Chondrocyte (in vitro differentiated cells): ENCODE results near the gene SELENOO. TPM values are rescaled to one million over a fixed set of nuclear protein-coding genes. Genes with fewer than 3 reads are reported as not detected.
"Not testable (repeated sequence)": the region's sequence is repeated elsewhere in the genome, so short reads cannot be mapped to it uniquely, and the experiment has no call there.

Experiments used
- DNase-seq: peaks from one replicate; pipeline ENCODE4 v3.0.0; 2021; ENCODE audit warnings: mixed read lengths, low spot score
- H3K27ac Mint-ChIP-seq: one replicate; pipeline ENCODE4 v1.8.0; 2021; ENCODE audit warnings: mild to moderate bottlenecking, moderate library complexity, mixed read lengths; ENCODE audit not compliant: unreplicated experiment
- H3K27me3 Mint-ChIP-seq: 2 replicates; pipeline ENCODE4 v1.8.0; 2021; ENCODE audit warnings: low read depth, mixed read lengths
- H3K36me3 Mint-ChIP-seq: 2 replicates; pipeline ENCODE4 v1.8.0; 2021; ENCODE audit warnings: low read depth, mixed read lengths
- H3K4me1 Mint-ChIP-seq: 2 replicates; pipeline ENCODE4 v1.8.0; 2021; ENCODE audit warnings: low read depth, mild to moderate bottlenecking, mixed read lengths
- H3K4me3 Mint-ChIP-seq: one replicate; pipeline ENCODE4 v1.8.0; 2021; ENCODE audit warnings: mild to moderate bottlenecking, moderate library complexity, mixed read lengths; ENCODE audit not compliant: unreplicated experiment
- H3K9me3 Mint-ChIP-seq: 2 replicates; pipeline ENCODE4 v1.8.0; 2021; ENCODE audit warnings: low read depth, mixed read lengths
- total RNA-seq: library from RNA; stranded (reverse); gene quantifications from 3 replicates; pipeline ENCODE4 v1.2.1, GENCODE V29; 2021
- TF ChIP-seq, protein P1 (sequence below): fragments of 200-600 bp; sonication (generic); IDR thresholded peaks from 2 replicates; pipeline ENCODE4 v1.5.0; 2021; ENCODE audit warnings: antibody characterized with exemption, mild to moderate bottlenecking, moderate library complexity

The SELENOO gene
- total RNA-seq, 1 donor from 2014 or later, result 17.1 TPM

DNA sequence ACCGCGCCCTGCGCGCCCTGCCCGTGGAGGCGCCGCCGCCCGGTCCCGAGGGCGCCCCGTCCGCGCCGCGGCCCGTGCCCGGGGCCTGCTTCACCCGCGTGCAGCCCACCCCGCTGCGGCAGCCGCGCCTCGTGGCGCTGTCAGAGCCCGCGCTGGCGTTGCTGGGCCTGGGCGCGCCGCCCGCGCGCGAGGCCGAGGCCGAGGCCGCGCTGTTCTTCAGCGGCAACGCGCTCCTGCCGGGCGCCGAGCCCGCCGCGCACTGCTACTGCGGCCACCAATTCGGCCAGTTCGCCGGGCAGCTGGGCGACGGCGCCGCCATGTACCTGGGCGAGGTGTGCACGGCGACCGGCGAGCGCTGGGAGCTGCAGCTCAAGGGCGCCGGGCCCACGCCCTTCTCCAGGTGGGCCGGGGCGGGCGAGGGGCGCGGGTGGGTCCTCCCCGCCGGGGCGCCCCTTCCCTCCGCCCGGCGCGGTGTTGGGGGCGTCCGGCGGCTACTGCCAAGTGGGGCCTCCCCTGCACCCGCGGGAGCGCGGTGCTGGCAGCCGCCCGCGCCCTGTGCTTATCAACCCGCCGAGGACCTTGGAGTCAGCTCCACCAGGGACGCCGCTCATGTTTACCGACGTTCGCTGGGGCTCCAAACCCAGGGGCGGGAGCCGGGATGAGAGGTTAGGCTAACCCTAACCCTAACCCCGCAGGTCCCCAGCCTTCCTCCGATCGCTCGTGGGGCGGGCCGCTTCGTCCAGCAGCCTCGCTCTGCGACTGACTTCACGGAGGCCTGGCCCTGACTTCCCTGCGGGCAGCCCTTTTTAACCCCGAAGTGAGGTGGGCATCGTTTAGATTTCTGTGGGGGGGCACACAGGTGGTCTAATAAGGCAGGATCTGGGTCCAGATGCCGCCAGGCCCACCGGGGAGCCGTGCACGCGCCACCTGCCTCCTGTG is 649 bp downstream of the SELENOO start:
- TF ChIP-seq, protein P1, sequence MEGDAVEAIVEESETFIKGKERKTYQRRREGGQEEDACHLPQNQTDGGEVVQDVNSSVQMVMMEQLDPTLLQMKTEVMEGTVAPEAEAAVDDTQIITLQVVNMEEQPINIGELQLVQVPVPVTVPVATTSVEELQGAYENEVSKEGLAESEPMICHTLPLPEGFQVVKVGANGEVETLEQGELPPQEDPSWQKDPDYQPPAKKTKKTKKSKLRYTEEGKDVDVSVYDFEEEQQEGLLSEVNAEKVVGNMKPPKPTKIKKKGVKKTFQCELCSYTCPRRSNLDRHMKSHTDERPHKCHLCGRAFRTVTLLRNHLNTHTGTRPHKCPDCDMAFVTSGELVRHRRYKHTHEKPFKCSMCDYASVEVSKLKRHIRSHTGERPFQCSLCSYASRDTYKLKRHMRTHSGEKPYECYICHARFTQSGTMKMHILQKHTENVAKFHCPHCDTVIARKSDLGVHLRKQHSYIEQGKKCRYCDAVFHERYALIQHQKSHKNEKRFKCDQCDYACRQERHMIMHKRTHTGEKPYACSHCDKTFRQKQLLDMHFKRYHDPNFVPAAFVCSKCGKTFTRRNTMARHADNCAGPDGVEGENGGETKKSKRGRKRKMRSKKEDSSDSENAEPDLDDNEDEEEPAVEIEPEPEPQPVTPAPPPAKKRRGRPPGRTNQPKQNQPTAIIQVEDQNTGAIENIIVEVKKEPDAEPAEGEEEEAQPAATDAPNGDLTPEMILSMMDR, result no peak
- Mint-ChIP-seq H3K27me3 (no peaks in the 10 kb centered on the region), H3K4me3 (peak overlapping the region; percentile 75), H3K27ac (no peak overlapping the region), H3K4me1 (peaks cover 20% of the 10 kb centered on the region), H3K9me3 (no peaks in the 10 kb centered on the region), H3K36me3 (peaks cover 10% of the 10 kb centered on the region)
- DNase-seq, result no peak

DNA sequence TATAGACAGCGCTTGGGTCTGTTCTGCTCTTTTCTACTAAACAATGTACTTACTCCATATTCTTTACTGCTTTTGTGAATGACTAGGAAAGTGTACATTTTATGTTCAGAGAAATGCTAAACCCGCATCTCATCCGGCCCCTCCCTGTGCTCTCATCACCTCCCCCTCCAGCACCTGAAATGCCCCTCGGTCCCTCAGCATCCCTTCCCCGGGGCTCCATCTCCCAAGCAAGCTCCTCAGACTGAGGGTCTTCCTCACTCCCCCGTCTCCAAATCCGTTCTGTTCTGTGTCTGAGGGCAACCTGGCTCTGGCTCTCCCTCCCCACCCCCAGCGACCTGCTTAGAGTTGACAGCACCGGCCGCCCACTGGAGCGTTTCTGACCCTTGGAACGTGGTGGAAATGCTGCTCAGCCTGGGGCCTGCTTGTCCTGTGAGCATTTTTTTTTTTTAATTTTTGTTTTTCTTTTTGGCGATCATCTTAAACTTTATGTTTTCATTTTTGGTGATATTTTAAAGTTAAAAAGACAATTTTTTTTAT is 1.4 kb downstream of the SELENOO start:
- peaks cover 11% of the 10 kb centered on the region for H3K36me3 Mint-ChIP-seq
- TF ChIP-seq, protein P1, result no peak
- H3K9me3 Mint-ChIP-seq, result no peaks in the 10 kb centered on the region
- peak overlapping the region; percentile 13 for H3K27ac Mint-ChIP-seq
- H3K4me3 Mint-ChIP-seq, result peak overlapping the region; percentile 75
- no peak for DNase-seq
- no peaks in the 10 kb centered on the region for H3K27me3 Mint-ChIP-seq
- peaks cover 21% of the 10 kb centered on the region for H3K4me1 Mint-ChIP-seq

DNA sequence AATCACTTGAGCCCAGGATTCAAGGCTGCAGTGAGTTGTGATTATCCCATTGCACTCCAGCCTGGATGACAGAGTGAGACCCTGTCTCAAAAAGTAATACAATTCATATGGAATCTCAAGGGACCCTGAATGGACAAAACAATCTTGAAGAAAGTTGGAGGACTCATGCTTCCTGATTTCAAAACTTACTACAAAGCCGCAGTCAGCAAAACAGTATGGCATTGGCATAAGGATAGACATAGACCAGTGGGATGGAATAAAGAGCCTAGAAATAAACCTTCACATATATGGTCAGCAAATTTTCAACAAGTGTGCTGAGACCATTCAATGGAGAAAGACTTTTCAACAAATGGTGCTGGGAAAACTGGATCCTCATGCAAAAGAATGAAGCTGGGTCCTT is 2.5 kb downstream of the SELENOO start:
- H3K27me3 Mint-ChIP-seq, result no peaks in the 10 kb centered on the region

DNA sequence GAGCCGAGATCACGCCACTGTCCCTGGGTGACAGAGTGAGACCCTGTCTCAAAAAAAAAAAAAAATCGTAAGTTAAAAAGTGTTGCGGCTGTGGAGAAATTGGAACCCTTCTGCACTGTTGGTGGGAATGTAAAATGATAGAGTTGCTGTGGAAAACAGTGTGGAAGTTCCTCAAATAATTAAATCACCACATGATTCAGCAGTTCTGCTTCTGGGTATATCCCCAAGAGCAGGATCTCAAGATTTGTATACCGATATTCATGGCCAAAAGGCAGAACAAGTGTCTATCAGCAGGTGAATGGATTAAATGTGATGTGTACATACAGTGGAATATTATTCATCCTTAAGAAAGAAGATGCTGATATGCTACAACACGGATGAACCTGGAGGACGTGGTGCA is 3.8 kb downstream of the SELENOO start:
- H3K27ac Mint-ChIP-seq, result no peak overlapping the region
- H3K27me3 Mint-ChIP-seq, result no peaks in the 10 kb centered on the region
- no peak overlapping the region for H3K4me3 Mint-ChIP-seq
- DNase-seq, result no peak
- TF ChIP-seq, protein P1, result no peak
- no peaks in the 10 kb centered on the region for H3K9me3 Mint-ChIP-seq
- peaks cover 18% of the 10 kb centered on the region for H3K4me1 Mint-ChIP-seq
- H3K36me3 Mint-ChIP-seq, result peaks cover 11% of the 10 kb centered on the region

More for the DNA sequence above, 2.5 kb downstream of the SELENOO start:
- peaks cover 11% of the 10 kb centered on the region for H3K36me3 Mint-ChIP-seq
- H3K4me1 Mint-ChIP-seq, result peaks cover 21% of the 10 kb centered on the region
- TF ChIP-seq, protein P1, result no peak
- H3K9me3 Mint-ChIP-seq, result no peaks in the 10 kb centered on the region
- no peak overlapping the region for H3K27ac Mint-ChIP-seq
- H3K4me3 Mint-ChIP-seq, result no peak overlapping the region
- DNase-seq, result no peak

DNA sequence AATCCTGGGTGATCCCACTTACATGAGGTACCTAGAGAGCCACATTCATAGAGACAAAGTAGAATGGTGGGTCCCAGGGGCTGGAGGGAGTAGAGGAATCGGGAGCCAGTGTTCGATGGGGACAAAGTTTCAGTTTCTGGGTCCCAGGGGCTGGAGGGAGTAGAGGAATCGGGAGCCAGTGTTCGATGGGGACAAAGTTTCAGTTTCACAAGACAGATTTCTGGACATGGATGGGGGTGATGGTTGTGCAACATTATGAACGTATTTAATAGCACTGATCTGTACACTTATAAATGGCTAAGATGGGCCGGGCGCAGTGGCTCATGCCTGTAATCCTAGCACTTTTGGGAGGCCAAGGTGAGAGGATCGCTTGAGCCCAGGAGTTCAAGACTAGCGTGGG is 4.2 kb downstream of the SELENOO start:
- H3K27ac Mint-ChIP-seq, H3K9me3 Mint-ChIP-seq, H3K4me3 Mint-ChIP-seq, H3K27me3 Mint-ChIP-seq, DNase-seq: not testable (repeated sequence)
- Mint-ChIP-seq H3K36me3 (peaks cover 13% of the 10 kb centered on the region), H3K4me1 (peaks cover 17% of the 10 kb centered on the region)
